GM12864 (cell line): ENCODE results near the gene B3GNT9.

ENCODE experiments used
- DNase-seq: peaks from one replicate; pipeline ENCODE4 v3.0.0-alpha.2; 2011; ENCODE audit warnings: low read depth
- H3K4me3 ChIP-seq: 2 replicates; pipeline ENCODE4 v1.5.1; 2011; ENCODE audit warnings: mild to moderate bottlenecking, low read depth, low read length, control low read depth
- CTCF ChIP-seq: IDR thresholded peaks from 2 replicates; pipeline ENCODE4 v1.5.1; 2011; ENCODE audit warnings: low read depth, mild to moderate bottlenecking, moderate library complexity, low read length, control low read depth, inconsistent platforms; ENCODE audit errors: missing control alignments

Gene B3GNT9

GRCh38 chr16:67150833-67151396, at the start of gene B3GNT9:
TSS of gene B3GNT9 (minus strand) at chr16:67150998. CDS start at chr16:67150485, 513 bp downstream.
- TF ChIP-seq CTCF: no peak
- H3K4me3 ChIP-seq: peak within 1 kb of the TSS; percentile 71
- DNase-seq: no peak

- DNase-seq: no peak
- no peak overlapping the region for H3K4me3 ChIP-seq
- TF ChIP-seq CTCF: no peak
Measured at GRCh38 chr16:67200491-67200890, 49.7 kb upstream of the B3GNT9 start.

GRCh38 chr16:67199808-67200198, 49.0 kb upstream of the B3GNT9 start:
- DNase-seq: no peak
- no peak overlapping the region for H3K4me3 ChIP-seq
- no peak for TF ChIP-seq CTCF

- TF ChIP-seq CTCF: no peak
- no peak within 1 kb of the TSS for H3K4me3 ChIP-seq
- DNase-seq: no peak
Measured at GRCh38 chr16:67199011-67199807, 48.4 kb upstream of the B3GNT9 start, which contains the start of gene ELMO3. TSS of gene ELMO3 (plus strand) at chr16:67199131. CDS start at chr16:67199327, 196 bp downstream.

GRCh38 chr16:67198238-67198734, 47.5 kb upstream of the B3GNT9 start:
- TF ChIP-seq CTCF: peak; percentile 77
- no peak for DNase-seq
- H3K4me3 ChIP-seq: no peak overlapping the region

- DNase-seq: no peak
- no peak overlapping the region for H3K4me3 ChIP-seq
- TF ChIP-seq CTCF: no peak
Measured at GRCh38 chr16:67197704-67198103, 46.9 kb upstream of the B3GNT9 start.
